MM.1S (cell line): ENCODE data around the gene DHH.

Source experiments
- CTCF ChIP-seq: fragments of 300-600 bp; sonication (generic); IDR thresholded peaks from 2 replicates; pipeline ENCODE4 v1.5.1; 2016; ENCODE audit warnings: antibody characterized with exemption, low read length, mixed read lengths
- EZH2 ChIP-seq: fragments of 300-600 bp; sonication (generic); optimal IDR thresholded peaks from 2 replicates; pipeline ENCODE3; 2017; ENCODE audit warnings: low read depth, mild to moderate bottlenecking, antibody characterized with exemption, low read length, mixed read lengths

- TF ChIP-seq CTCF, result no peak
- TF ChIP-seq EZH2, result no peak
Measured at GRCh38 chr12:49091836-49092085, 2.8 kb downstream of the DHH start.
